Endothelial cell of umbilical vein (primary cell): ENCODE results near the gene LIG3. TPM values are rescaled to one million over a fixed set of nuclear protein-coding genes. Genes with fewer than 3 reads are reported as not detected.

Source experiments
- BruUV-seq: library from RNA; stranded (reverse); fragments of 400-500 nt; replicated peaks from 2 replicates; lab custom pipeline; 2021; lab: Mats Ljungman, UMichigan
- CTCF ChIA-PET: fragments of 300-600, 350-600 bp; sonication (Branson Sonifier 250); formaldehyde crosslinking; loops from one replicate; lab custom pipeline; 2021; ENCODE audit warnings: antibody characterized with exemption, inconsistent platforms; lab: Charles Lee
- POLR2A ChIA-PET: fragments of 300-600, 350-600 bp; sonication (Branson Sonifier 250); formaldehyde crosslinking; loops from one replicate; lab custom pipeline; 2021; ENCODE audit warnings: antibody characterized with exemption, inconsistent platforms; lab: Charles Lee
- DNase-seq: peaks from one replicate; pipeline ENCODE4 v3.0.0-alpha.2; 2011; ENCODE audit warnings: low read depth, low spot score
- FAIRE-seq: peaks from 2 replicates; lab custom pipeline; 2011; peaks lifted over from hg19 to GRCh38; lab: Jason Lieb, UNC
- H2AFZ ChIP-seq: 2 replicates; pipeline ENCODE4 v1.6.0; 2012; ENCODE audit warnings: low read depth, low read length, control low read depth, inconsistent platforms
- H3K27ac ChIP-seq: 2 replicates; pipeline ENCODE4 v1.5.1; 2011; ENCODE audit warnings: low read depth, mild to moderate bottlenecking, control low read depth, low read length, moderate library complexity; ENCODE audit not compliant: insufficient read depth
- H3K27me3 ChIP-seq, 2 experiments: 2 replicates each; pipeline versions ENCODE4 v1.6.0 to v1.6.1; 2011; ENCODE audit warnings: low read length in 2 of 2, mixed read lengths in 1 of 2; ENCODE audit not compliant: control insufficient read depth in 2 of 2, insufficient read depth in 2 of 2
- H3K36me3 ChIP-seq, 2 experiments: 2 replicates in 1 of 2; 3 replicates in 1 of 2; pipeline ENCODE4 v1.5.1; 2011; ENCODE audit warnings: low read length in 2 of 2, mild to moderate bottlenecking in 1 of 2, moderate library complexity in 1 of 2; ENCODE audit not compliant: control insufficient read depth in 2 of 2, insufficient read depth in 2 of 2; ENCODE audit errors: extremely low read depth in 1 of 2
- H3K4me1 ChIP-seq: 3 replicates; pipeline ENCODE4 v1.5.1; 2011; ENCODE audit warnings: mild to moderate bottlenecking, low read length; ENCODE audit not compliant: control insufficient read depth, insufficient read depth; ENCODE audit errors: extremely low read depth
- H3K4me2 ChIP-seq: 2 replicates; pipeline ENCODE4 v1.6.1; 2011; ENCODE audit warnings: low read length, control low read depth, mixed read lengths; ENCODE audit not compliant: insufficient read depth
- H3K4me3 ChIP-seq, 3 experiments: fragments of 200-600 bp in 1 of 3; sonication (generic), shearing (Covaris generic) in 1 of 3; replicated peaks in 1 of 3; 2 replicates each; pipeline ENCODE4 v1.5.1; 2011 to 2016; ENCODE audit warnings: control low read depth in 3 of 3, low read length in 3 of 3, mild to moderate bottlenecking in 2 of 3, inconsistent platforms in 1 of 3, low read depth in 1 of 3, moderate library complexity in 1 of 3; ENCODE audit not compliant: insufficient read depth in 1 of 3
- H3K79me2 ChIP-seq: 2 replicates; pipeline ENCODE4 v1.6.0; 2012; ENCODE audit warnings: low read length, inconsistent platforms; ENCODE audit not compliant: control insufficient read depth, insufficient read depth
- H3K9ac ChIP-seq: replicated peaks from 2 replicates; pipeline ENCODE3; 2011; ENCODE audit warnings: low read length, control low read depth; ENCODE audit not compliant: insufficient read depth; ENCODE audit errors: extremely low read depth
- H3K9me1 ChIP-seq: replicated peaks from 3 replicates; pipeline ENCODE4 v1.6.0; 2011; ENCODE audit warnings: mild to moderate bottlenecking, low read length; ENCODE audit not compliant: control insufficient read depth, insufficient read depth; ENCODE audit errors: extremely low read depth
- H3K9me3 ChIP-seq: replicated peaks from 2 replicates; pipeline ENCODE4 v1.5.1; 2012; ENCODE audit warnings: low read length, inconsistent platforms; ENCODE audit not compliant: control insufficient read depth, insufficient read depth
- H4K20me1 ChIP-seq: replicated peaks from 2 replicates; pipeline ENCODE3; 2011; ENCODE audit warnings: mild to moderate bottlenecking, low read length; ENCODE audit not compliant: control insufficient read depth, insufficient read depth; ENCODE audit errors: extremely low read depth
- CTCF ChIP-seq, 2 donors: IDR thresholded peaks; 1 replicate in 1 of 2; 2 replicates in 1 of 2; pipeline ENCODE4 v1.5.1; 2011; ENCODE audit warnings: low read length in 2 of 2, mild to moderate bottlenecking in 2 of 2, moderate library complexity in 2 of 2, control low read depth in 1 of 2, inconsistent platforms in 1 of 2, low read depth in 1 of 2; ENCODE audit not compliant: insufficient read depth in 1 of 2; ENCODE audit errors: extremely low read depth in 1 of 2
- EZH2 ChIP-seq: IDR thresholded peaks from 2 replicates; pipeline ENCODE4 v1.6.1; 2012; ENCODE audit warnings: borderline replicate concordance, low read depth, mild to moderate bottlenecking, moderate library complexity, low read length, inconsistent platforms; ENCODE audit not compliant: severe bottlenecking
- FOS ChIP-seq: IDR thresholded peaks from 2 replicates; pipeline ENCODE4 v1.6.1; 2011; ENCODE audit warnings: mild to moderate bottlenecking, low read length, moderate library complexity, borderline replicate concordance; ENCODE audit not compliant: insufficient read depth
- GATA2 ChIP-seq: IDR thresholded peaks from 2 replicates; pipeline ENCODE4 v1.7.0; 2011; ENCODE audit warnings: low read depth, mild to moderate bottlenecking, moderate library complexity, mixed read lengths, low read length; ENCODE audit not compliant: insufficient read length, insufficient read depth
- JUN ChIP-seq: IDR thresholded peaks from 2 replicates; pipeline ENCODE4 v1.6.1; 2011; ENCODE audit warnings: borderline replicate concordance, low read depth; ENCODE audit not compliant: insufficient read length, insufficient read depth
- MAX ChIP-seq: IDR thresholded peaks from 2 replicates; pipeline ENCODE4 v1.6.1; 2011; ENCODE audit not compliant: insufficient read depth, insufficient read length
- MYC ChIP-seq: IDR thresholded peaks from one replicate; pipeline ENCODE4 v1.6.1; 2011; ENCODE audit warnings: mild to moderate bottlenecking, low read depth, low read length
- POLR2A ChIP-seq: IDR thresholded peaks from 2 replicates; pipeline ENCODE4 v1.6.1; 2012; ENCODE audit warnings: low read depth, mild to moderate bottlenecking, control low read depth, low read length
- POLR2AphosphoS5 ChIP-seq: IDR thresholded peaks from 2 replicates; pipeline ENCODE4 v1.6.1; 2012; ENCODE audit warnings: low read depth, mild to moderate bottlenecking, control low read depth, low read length, moderate library complexity; ENCODE audit not compliant: insufficient read depth
- dilution Hi-C: fragments of 300-500 bp; cut with MboI; formaldehyde crosslinking; loops from one replicate; pipeline ENCODE4 v1.15.0; 2019; ENCODE audit warnings: low sequenced_read_pairs; ENCODE audit not compliant: extremely low pct_ligation_motif_present
- intact Hi-C: fragments of 100-400 bp; cut with micrococcal nuclease; formaldehyde crosslinking; loops from one replicate; pipeline ENCODE4 v1.10.0; 2022
- polyA plus RNA-seq, 4 experiments: library from polyadenylated mRNA; depleted of rRNA in 3 of 4; stranded (reverse) in 3 of 4; unstranded in 1 of 4; fragments of >200 nt; gene quantifications; 2 replicates each; pipeline versions ENCODE4 v1.2.1 to v1.2.3, GENCODE V29; 2011 to 2012; ENCODE audit warnings: missing spikeins in 1 of 4
- total RNA-seq: library from RNA; stranded (reverse); gene quantifications from 2 replicates; pipeline ENCODE4 v1.2.3, GENCODE V29; 2021

LIG3 gene
- total and polyA plus RNA-seq, 2 donors (not counting 3 experiments of a cell fraction or from before 2014, with no cell fraction given), result 25.8 to 35.3 TPM

GRCh38 chr17:35011671-35012216, 31.4 kb downstream of the LIG3 start:
- Histone ChIP-seq H3K36me3 (peaks cover 5 to 10% of the 10 kb centered on the region in 2 experiments), H4K20me1 (no peaks in the 10 kb centered on the region), H3K4me3 (no peak overlapping the region), H3K4me2 (no peak overlapping the region), H3K4me1 (no peaks in the 10 kb centered on the region), H3K79me2 (no peaks in the 10 kb centered on the region), H3K9me3 (no peaks in the 10 kb centered on the region), H3K9ac (no peak overlapping the region), H3K9me1 (no peaks in the 10 kb centered on the region), H2AFZ (no peak overlapping the region), H3K27ac (no peak overlapping the region), H3K27me3 (no peaks in the 10 kb centered on the region)
- POLR2A ChIA-PET, result no interaction called here
- dilution Hi-C loops, result no loop called here
- CTCF ChIA-PET, result interaction anchor here (2.3 kb wide), 1 partner anchor 11 kb away, joined by 8 read pairs; no protein-coding TSS in a partner anchor
- BruUV-seq, result no TSS peak
- intact Hi-C loops, result no loop called here
- DNase-seq (no peak), FAIRE-seq (no peak)
- TF ChIP-seq MYC (no peak), POLR2A (no peak), CTCF (IDR thresholded peaks at IDR 0.05; ENCODE audit: extremely low read depth in 1 of 2, insufficient read depth in 1 of 2, low read depth in 1 of 2, low read length in 2 of 2) (no peak), JUN (no peak), MAX (no peak), GATA2 (no peak), FOS (no peak), EZH2 (no peak), POLR2AphosphoS5 (no peak)
